Left ventricle myocardium inferior (tissue), 1 donor: ENCODE data around the gene SEMA6A. TPM values are rescaled to one million over a fixed set of nuclear protein-coding genes. Genes with fewer than 3 reads are reported as not detected.

Experiments used
- DNase-seq: peaks from one replicate; pipeline ENCODE4 v3.0.0-alpha.2; 2020
- H3K27ac ChIP-seq: fragments of 200-600 bp; replicated peaks from 2 replicates; pipeline ENCODE4 v1.8.0; 2021
- H3K27me3 ChIP-seq: fragments of 200-600 bp; 2 replicates; pipeline ENCODE4 v1.8.0; 2021; ENCODE audit warnings: low read depth
- H3K36me3 ChIP-seq: fragments of 200-600 bp; 2 replicates; pipeline ENCODE4 v1.8.0; 2021
- H3K4me1 ChIP-seq: fragments of 200-600 bp; 2 replicates; pipeline ENCODE4 v1.8.0; 2021
- H3K4me3 ChIP-seq: fragments of 200-600 bp; 2 replicates; pipeline ENCODE4 v1.8.0; 2021; ENCODE audit warnings: mild to moderate bottlenecking, moderate library complexity
- H3K9me3 ChIP-seq: fragments of 200-600 bp; replicated peaks from 2 replicates; pipeline ENCODE4 v1.8.0; 2021
- CTCF ChIP-seq: fragments of 200-600 bp; IDR thresholded peaks from 2 replicates; pipeline ENCODE4 v1.8.0; 2021; ENCODE audit warnings: antibody characterized with exemption, mild to moderate bottlenecking, borderline replicate concordance
- intact Hi-C: fragments of 100-400 bp; cut with micrococcal nuclease; formaldehyde crosslinking; loops from one replicate; pipeline ENCODE4 v1.11.0; 2022
- total RNA-seq: library from RNA; stranded (reverse); fragmentation: NEBNext Ultra II Directional; extraction: Animal tissue kit (Norgen Biotek cat#: 25700); gene quantifications from one replicate; pipeline ENCODE4 v1.2.1, GENCODE V29; 2021
- donor health status: DM: no; HTN: yes; CAD: no; lungs with severe emphysema.

SEMA6A gene
- total RNA-seq, 1 donor from 2014 or later, result 6.3 TPM

- H3K4me3 ChIP-seq, result no peak overlapping the region
- H3K27me3 ChIP-seq, result no peaks in the 10 kb centered on the region
- intact Hi-C loops, result no loop called here
- H3K4me1 ChIP-seq, result peaks cover 15% of the 10 kb centered on the region
- peak; percentile 31 for DNase-seq
- no peak for TF ChIP-seq CTCF
- no peaks in the 10 kb centered on the region for H3K9me3 ChIP-seq
- no peaks in the 10 kb centered on the region for H3K36me3 ChIP-seq
- H3K27ac ChIP-seq, result peak overlapping the region; percentile 43
Measured at GRCh38 chr5:116411101-116411571, 163.5 kb downstream of the SEMA6A start.

- TF ChIP-seq CTCF, result no peak
- intact Hi-C loops, result no loop called here
Measured at GRCh38 chr5:116410336-116410890, 164.2 kb downstream of the SEMA6A start.

GRCh38 chr5:116409591-116410296 is 164.9 kb downstream of the SEMA6A start:
- peaks cover 17% of the 10 kb centered on the region for H3K4me1 ChIP-seq
- no peaks in the 10 kb centered on the region for H3K27me3 ChIP-seq
- H3K36me3 ChIP-seq, result no peaks in the 10 kb centered on the region
- intact Hi-C loops, result no loop called here
- no peak for TF ChIP-seq CTCF
- H3K27ac ChIP-seq, result no peak overlapping the region
- no peaks in the 10 kb centered on the region for H3K9me3 ChIP-seq
- no peak for DNase-seq
- H3K4me3 ChIP-seq, result no peak overlapping the region

More at GRCh38 chr5:116410336-116410890, 164.2 kb downstream of the SEMA6A start:
- Histone ChIP-seq H3K9me3 (no peaks in the 10 kb centered on the region), H3K36me3 (no peaks in the 10 kb centered on the region), H3K27ac (no peak overlapping the region), H3K4me1 (peaks cover 15% of the 10 kb centered on the region), H3K27me3 (no peaks in the 10 kb centered on the region), H3K4me3 (no peak overlapping the region)
- DNase-seq, result no peak

- no peak for DNase-seq
- Histone ChIP-seq H3K4me3 (no peak overlapping the region), H3K27me3 (no peaks in the 10 kb centered on the region), H3K27ac (no peak overlapping the region), H3K4me1 (peaks cover 31% of the 10 kb centered on the region), H3K9me3 (no peaks in the 10 kb centered on the region), H3K36me3 (no peaks in the 10 kb centered on the region)
- TF ChIP-seq CTCF, result no peak
- intact Hi-C loops, result no loop called here
Measured at GRCh38 chr5:116406306-116407041, 168.1 kb downstream of the SEMA6A start.

GRCh38 chr5:116404792-116405191 is 169.8 kb downstream of the SEMA6A start:
- Histone ChIP-seq H3K9me3 (no peaks in the 10 kb centered on the region), H3K4me1 (peaks cover 16% of the 10 kb centered on the region), H3K27ac (no peak overlapping the region), H3K36me3 (peaks cover 3% of the 10 kb centered on the region), H3K4me3 (no peak overlapping the region), H3K27me3 (no peaks in the 10 kb centered on the region)
- no peak for TF ChIP-seq CTCF
- DNase-seq, result no peak
- intact Hi-C loops, result no loop called here
